ENCODE results near the gene NDFIP1. TPM values are rescaled to one million over a fixed set of nuclear protein-coding genes. Genes with fewer than 3 reads are reported as not detected.

NDFIP1 gene
- total and polyA plus RNA-seq, 2 of the 4 experiments (the other 2 are of a cell fraction) = 7.7 to 15.4 TPM

- Histone ChIP-seq H2BK20ac (ENCODE audit: low read depth, low read length) (no peak overlapping the region), H3K14ac (replicated peaks; ENCODE audit: low read depth, low read length) (no peak overlapping the region), H3K56ac (ENCODE audit: extremely low read depth, insufficient read depth, low read length) (no peak overlapping the region), H3K9me1 (ENCODE audit: insufficient read depth, low read length) (no peaks in the 10 kb centered on the region), H3K4ac (ENCODE audit: low read depth, low read length) (no peak overlapping the region), H3K4me3 (ENCODE audit: insufficient read depth, low read depth, low read length) (no peak overlapping the region), H4K20me1 (ENCODE audit: insufficient read depth, low read length) (no peaks in the 10 kb centered on the region), H4K5ac (ENCODE audit: low read depth, low read length) (no peak overlapping the region), H3K9ac (ENCODE audit: low read depth, low read length) (no peak overlapping the region), H3K79me1 (ENCODE audit: low read depth in 1 of 2, low read length in 2 of 2) (no peaks in the 10 kb centered on the region), H3K23ac (ENCODE audit: low read depth, low read length) (no peak overlapping the region), H3K4me2 (ENCODE audit: low read depth, low read length) (no peak overlapping the region), H2AK5ac (ENCODE audit: low read depth, low read length) (no peak overlapping the region), H3K18ac (ENCODE audit: low read depth, low read length) (no peak overlapping the region), H2BK5ac (ENCODE audit: low read depth, low read length, poor library complexity, severe bottlenecking) (no peak overlapping the region), H3K27me3 (ENCODE audit: control insufficient read depth, insufficient read depth, low read length) (peaks cover 9% of the 10 kb centered on the region), H3K4me1 (ENCODE audit: control insufficient read depth, insufficient read depth, low read length) (no peaks in the 10 kb centered on the region), H3K9me3 (ENCODE audit: control insufficient read depth, insufficient read depth, low read length) (no peaks in the 10 kb centered on the region), H3K27ac (ENCODE audit: insufficient read depth, low read length) (no peak overlapping the region), H3K36me3 (ENCODE audit: control insufficient read depth, insufficient read depth, low read length) (no peaks in the 10 kb centered on the region), H4K8ac (ENCODE audit: low read depth in 2 of 2, low read length in 2 of 2) (no peak overlapping the region), H4K91ac (ENCODE audit: insufficient read depth, low read depth, low read length) (no peak overlapping the region), H2BK15ac (ENCODE audit: low read depth, low read length) (no peak overlapping the region), H2AFZ (replicated peaks; ENCODE audit: low read length, poor library complexity) (no peak overlapping the region), H2BK120ac (ENCODE audit: low read depth, low read length) (no peak overlapping the region), H2AK9ac (replicated peaks; ENCODE audit: low read depth, low read length, poor library complexity) (no peak overlapping the region)
- 100% methylated on average over 1 of the region's 2 CpGs; no CpG with 5 or more reads in 1 of the 2 experiments for WGBS, 2 experiments (ENCODE audit: extremely low coverage in 2 of 2, insufficient read length in 1 of 2)
- in situ Hi-C loops (cut with MboI; ENCODE audit: low sequenced_read_pairs) (no loop called here), intact Hi-C loops (cut with micrococcal nuclease) (no loop called here), dilution Hi-C loops (cut with HindIII; ENCODE audit: low sequenced_read_pairs, unreplicated experiment) (no loop called here)
- no TSS peak for BruUV-seq (replicated peaks)
- no peak for DNase-seq
- POLR2A ChIA-PET (ENCODE audit: unreplicated experiment) = no interaction called here
- TF ChIP-seq NFE2L2 (IDR thresholded peaks at IDR 0.05; ENCODE audit: low read depth, low read length) (no peak), MXI1 (IDR thresholded peaks at IDR 0.05; ENCODE audit: borderline replicate concordance, low read depth, low read length) (no peak), CTCF (conservative IDR thresholded peaks at IDR 0.05; ENCODE audit: low read depth, low read length) (no peak)
- ATAC-seq (ENCODE audit: low read depth) = no peak
- CTCF ChIA-PET = interaction anchor here (0.7 kb wide), 1 partner anchor 10 kb away, joined by 3 read pairs; no protein-coding TSS in a partner anchor
Measured at GRCh38 chr5:142091922-142092321, 16.7 kb upstream of the NDFIP1 start.
